ENCODE results near the gene NCCRP1.

The NCCRP1 gene

GRCh38 chr19:39183104-39183503 is 13.7 kb upstream of the NCCRP1 start:
- H3K4me1 Mint-ChIP-seq, result no peaks in the 10 kb centered on the region
- DNase-seq, result no peak
- H3K27ac Mint-ChIP-seq, result no peak overlapping the region
- H3K9me3 Mint-ChIP-seq, result no peaks in the 10 kb centered on the region
- no peak overlapping the region for H3K4me3 Mint-ChIP-seq
- CTCF ChIA-PET, result no interaction called here
- peaks cover 4% of the 10 kb centered on the region for H3K36me3 Mint-ChIP-seq
- H3K27me3 Mint-ChIP-seq, result peaks cover 5% of the 10 kb centered on the region

- CTCF ChIA-PET, result interaction anchor here (1.0 to 1.9 kb wide), 2 partner anchors 64 to 78 kb away, joined by 4 to 9 read pairs; no protein-coding TSS in a partner anchor
- Mint-ChIP-seq H3K36me3 (no peaks in the 10 kb centered on the region), H3K27ac (no peak overlapping the region), H3K4me3 (no peak overlapping the region), H3K9me3 (no peaks in the 10 kb centered on the region), H3K4me1 (no peaks in the 10 kb centered on the region), H3K27me3 (peaks cover 13% of the 10 kb centered on the region)
- DNase-seq, result no peak
Measured at GRCh38 chr19:39186391-39186790, 10.4 kb upstream of the NCCRP1 start.

GRCh38 chr19:39187552-39187943 is 9.2 kb upstream of the NCCRP1 start:
- CTCF ChIA-PET, result interaction anchor here (0.8 to 1.9 kb wide), 2 partner anchors 45 to 66 kb away, joined by 3 to 9 read pairs; no protein-coding TSS in a partner anchor
- Mint-ChIP-seq H3K27ac (no peak overlapping the region), H3K27me3 (peaks cover 17% of the 10 kb centered on the region), H3K4me3 (no peak overlapping the region), H3K36me3 (no peaks in the 10 kb centered on the region), H3K4me1 (no peaks in the 10 kb centered on the region), H3K9me3 (no peaks in the 10 kb centered on the region)
- no peak for DNase-seq

GRCh38 chr19:39188960-39189359 is 7.8 kb upstream of the NCCRP1 start:
- Mint-ChIP-seq H3K9me3 (no peaks in the 10 kb centered on the region), H3K4me3 (no peak overlapping the region), H3K27me3 (peaks cover 28% of the 10 kb centered on the region), H3K27ac (no peak overlapping the region), H3K36me3 (no peaks in the 10 kb centered on the region), H3K4me1 (no peaks in the 10 kb centered on the region)
- CTCF ChIA-PET, result interaction anchor here (1.0 kb wide), 1 partner anchor 67 kb away, joined by 3 read pairs; no protein-coding TSS in a partner anchor
- no peak for DNase-seq

- H3K4me3 Mint-ChIP-seq, result no peak overlapping the region
- H3K4me1 Mint-ChIP-seq, result peaks cover 8% of the 10 kb centered on the region
- CTCF ChIA-PET, result no interaction called here
- H3K9me3 Mint-ChIP-seq, result no peaks in the 10 kb centered on the region
- no peak for DNase-seq
- peaks cover 44% of the 10 kb centered on the region for H3K27me3 Mint-ChIP-seq
- no peak overlapping the region for H3K27ac Mint-ChIP-seq
- H3K36me3 Mint-ChIP-seq, result no peaks in the 10 kb centered on the region
Measured at GRCh38 chr19:39190768-39191167, 6.0 kb upstream of the NCCRP1 start.

- DNase-seq, result no peak
- Mint-ChIP-seq H3K27ac (no peak overlapping the region), H3K4me1 (peaks cover 23% of the 10 kb centered on the region), H3K4me3 (no peak overlapping the region), H3K36me3 (no peaks in the 10 kb centered on the region), H3K27me3 (peaks cover 60% of the 10 kb centered on the region), H3K9me3 (no peaks in the 10 kb centered on the region)
- CTCF ChIA-PET, result no interaction called here
Measured at GRCh38 chr19:39192846-39193245, 3.9 kb upstream of the NCCRP1 start.

GRCh38 chr19:39193803-39194202 is 3.0 kb upstream of the NCCRP1 start:
- no peak for DNase-seq
- peaks cover 65% of the 10 kb centered on the region for H3K27me3 Mint-ChIP-seq
- H3K27ac Mint-ChIP-seq, result no peak overlapping the region
- CTCF ChIA-PET, result no interaction called here
- no peaks in the 10 kb centered on the region for H3K36me3 Mint-ChIP-seq
- H3K9me3 Mint-ChIP-seq, result no peaks in the 10 kb centered on the region
- peaks cover 23% of the 10 kb centered on the region for H3K4me1 Mint-ChIP-seq
- H3K4me3 Mint-ChIP-seq, result no peak overlapping the region

- Mint-ChIP-seq H3K27me3 (peaks cover 73% of the 10 kb centered on the region), H3K4me3 (no peak overlapping the region), H3K4me1 (peaks cover 23% of the 10 kb centered on the region), H3K27ac (no peak overlapping the region), H3K36me3 (no peaks in the 10 kb centered on the region), H3K9me3 (no peaks in the 10 kb centered on the region)
- CTCF ChIA-PET, result no interaction called here
- no peak for DNase-seq
Measured at GRCh38 chr19:39194832-39195542, 1.8 kb upstream of the NCCRP1 start.

GRCh38 chr19:39195755-39196154 is 1.0 kb upstream of the NCCRP1 start:
- Mint-ChIP-seq H3K36me3 (no peaks in the 10 kb centered on the region), H3K4me1 (peaks cover 23% of the 10 kb centered on the region), H3K4me3 (no peak overlapping the region), H3K27ac (no peak overlapping the region), H3K27me3 (peaks cover 81% of the 10 kb centered on the region), H3K9me3 (no peaks in the 10 kb centered on the region)
- no peak for DNase-seq
- CTCF ChIA-PET, result interaction anchor here (1.6 kb wide), 1 partner anchor 132 kb away, joined by 3 read pairs; no protein-coding TSS in a partner anchor

- Mint-ChIP-seq H3K9me3 (no peaks in the 10 kb centered on the region), H3K27me3 (peaks cover 87% of the 10 kb centered on the region), H3K36me3 (no peaks in the 10 kb centered on the region), H3K27ac (no peak overlapping the region), H3K4me1 (peaks cover 23% of the 10 kb centered on the region), H3K4me3 (no peak overlapping the region)
- no peak for DNase-seq
- CTCF ChIA-PET, result interaction anchor here (1.6 kb wide), 1 partner anchor 131 kb away, joined by 3 read pairs; no protein-coding TSS in a partner anchor
Measured at GRCh38 chr19:39196320-39196719, 444 bp upstream of the NCCRP1 start.

- no peak for DNase-seq
- Mint-ChIP-seq H3K36me3 (no peaks in the 10 kb centered on the region), H3K4me1 (peaks cover 23% of the 10 kb centered on the region), H3K4me3 (no peak overlapping the region), H3K27me3 (peaks cover 95% of the 10 kb centered on the region), H3K27ac (no peak overlapping the region), H3K9me3 (no peaks in the 10 kb centered on the region)
- CTCF ChIA-PET, result no interaction called here
Measured at GRCh38 chr19:39197808-39198207, 1.0 kb downstream of the NCCRP1 start.

- Mint-ChIP-seq H3K4me1 (peaks cover 23% of the 10 kb centered on the region), H3K9me3 (no peaks in the 10 kb centered on the region), H3K27me3 (peaks cover 97% of the 10 kb centered on the region), H3K36me3 (no peaks in the 10 kb centered on the region), H3K4me3 (no peak overlapping the region), H3K27ac (no peak overlapping the region)
- no peak for DNase-seq
- CTCF ChIA-PET, result interaction anchor here (0.6 to 1.2 kb wide), 3 partner anchors 8 to 77 kb away, joined by 3 read pairs; no protein-coding TSS in a partner anchor
Measured at GRCh38 chr19:39199025-39199424, 2.3 kb downstream of the NCCRP1 start.

- peaks cover 21% of the 10 kb centered on the region for H3K4me1 Mint-ChIP-seq
- H3K27ac Mint-ChIP-seq, result no peak overlapping the region
- H3K27me3 Mint-ChIP-seq, result peaks cover 100% of the 10 kb centered on the region
- no peaks in the 10 kb centered on the region for H3K9me3 Mint-ChIP-seq
- CTCF ChIA-PET, result interaction anchor here (1.1 kb wide), 1 partner anchor 89 kb away, joined by 3 read pairs; no protein-coding TSS in a partner anchor
- H3K4me3 Mint-ChIP-seq, result no peak overlapping the region
- no peak for DNase-seq
- H3K36me3 Mint-ChIP-seq, result no peaks in the 10 kb centered on the region
Measured at GRCh38 chr19:39200066-39200802, 3.5 kb downstream of the NCCRP1 start.

- CTCF ChIA-PET, result interaction anchor here (1.1 kb wide), 1 partner anchor 90 kb away, joined by 3 read pairs; no protein-coding TSS in a partner anchor
- DNase-seq, result no peak
- Mint-ChIP-seq H3K36me3 (no peaks in the 10 kb centered on the region), H3K27ac (no peak overlapping the region), H3K4me3 (no peak overlapping the region), H3K27me3 (peaks cover 100% of the 10 kb centered on the region), H3K9me3 (no peaks in the 10 kb centered on the region), H3K4me1 (peaks cover 15% of the 10 kb centered on the region)
Measured at GRCh38 chr19:39200803-39201115, 4.0 kb downstream of the NCCRP1 start.

GRCh38 chr19:39202998-39203355 is 6.2 kb downstream of the NCCRP1 start:
- CTCF ChIA-PET, result no interaction called here
- H3K4me1 Mint-ChIP-seq, result no peaks in the 10 kb centered on the region
- peaks cover 89% of the 10 kb centered on the region for H3K27me3 Mint-ChIP-seq
- H3K27ac Mint-ChIP-seq, result no peak overlapping the region
- H3K9me3 Mint-ChIP-seq, result no peaks in the 10 kb centered on the region
- DNase-seq, result no peak
- no peaks in the 10 kb centered on the region for H3K36me3 Mint-ChIP-seq
- H3K4me3 Mint-ChIP-seq, result no peak overlapping the region
